Measurements from ENCODE around the gene GLS.
"Not testable (repeated sequence)": the region's sequence is repeated elsewhere in the genome, so short reads cannot be mapped to it uniquely, and the experiment has no call there.

GLS gene

DNA sequence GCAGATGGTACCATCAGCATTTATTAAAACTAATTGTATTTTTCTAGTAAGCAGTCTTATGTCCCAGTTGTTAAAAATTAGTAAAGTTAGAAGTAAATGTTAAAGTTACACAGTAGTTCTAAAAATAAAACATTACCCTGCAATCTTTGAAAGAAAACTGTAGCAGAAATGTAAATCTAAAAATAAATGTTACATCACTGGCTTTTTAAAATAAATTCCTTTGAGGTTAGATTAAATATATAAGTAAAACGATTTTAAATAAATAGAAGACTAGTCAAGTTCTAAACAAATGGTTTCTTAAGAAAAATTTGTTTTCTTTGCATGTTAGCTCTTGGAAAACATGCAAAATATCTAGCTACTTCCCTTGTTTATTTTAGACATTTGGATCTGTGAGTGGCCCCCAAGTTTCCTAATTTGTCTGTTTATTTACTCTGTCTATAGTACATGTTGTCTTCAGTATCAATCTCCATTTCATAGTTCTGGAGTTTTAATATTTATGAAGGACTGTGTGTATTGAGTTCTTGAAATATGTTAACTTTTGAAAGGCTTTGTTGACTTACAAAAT, 58.2 kb downstream of the GLS start:
- DNase-seq: no peak

DNA sequence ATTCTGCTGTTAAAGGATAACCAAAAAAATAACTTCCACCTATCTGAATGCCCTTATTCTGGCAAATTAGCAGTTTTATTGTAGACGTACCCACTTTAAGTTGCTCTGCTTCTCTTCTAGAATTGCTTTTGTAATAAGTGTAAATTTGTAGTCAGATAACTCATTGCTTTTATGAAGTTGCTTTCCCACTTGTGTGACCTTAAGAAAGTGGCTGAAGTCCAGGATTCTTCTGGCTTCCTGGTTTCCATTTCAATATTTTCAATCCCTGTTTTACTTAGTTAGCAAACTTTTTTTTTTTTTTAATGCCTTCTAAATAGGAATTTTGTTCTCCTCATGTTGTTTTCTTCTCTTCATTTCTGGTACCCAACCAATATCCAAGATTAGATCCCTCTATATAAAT, 59.8 kb downstream of the GLS start:
- no peak for DNase-seq

DNA sequence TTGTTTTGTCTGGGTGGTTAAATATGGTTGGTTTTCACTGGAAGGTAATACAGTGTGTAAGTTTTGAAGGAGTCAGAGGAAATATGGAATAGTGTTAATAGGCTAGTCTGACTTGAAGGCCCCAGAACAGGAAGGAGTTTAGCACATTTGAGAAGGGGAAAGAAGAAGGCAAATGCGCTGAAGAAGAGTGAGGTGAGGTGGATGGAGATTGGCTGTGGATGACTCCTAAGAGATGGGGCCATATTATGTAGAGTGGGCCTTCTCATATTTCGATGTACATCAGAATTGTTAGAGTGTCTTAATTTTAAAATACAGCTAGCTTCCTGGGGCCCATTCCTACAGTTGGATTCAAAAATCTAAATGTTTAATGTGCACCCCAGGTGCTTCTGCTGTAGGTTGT, 61.0 kb downstream of the GLS start:
- DNase-seq: no peak

DNA sequence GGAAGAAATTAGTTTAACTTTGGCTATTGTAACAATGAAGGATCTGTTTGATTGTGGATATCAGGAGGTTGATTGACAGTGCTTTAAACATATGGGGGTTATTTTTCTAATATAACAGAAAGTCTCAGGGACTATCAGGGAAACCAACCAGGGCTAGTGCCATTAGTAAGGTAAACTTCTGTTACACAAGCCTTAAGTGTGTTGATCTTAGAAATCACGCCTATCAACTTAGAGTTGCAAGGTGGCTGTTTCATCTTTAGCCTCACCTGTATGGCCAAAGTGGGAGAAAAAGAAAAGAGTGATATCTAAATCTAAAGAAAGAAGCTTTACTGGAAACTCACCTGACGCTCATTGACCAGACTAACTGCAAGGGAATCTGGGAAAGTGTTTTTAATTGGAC, 62.1 kb downstream of the GLS start:
- DNase-seq: no peak

DNA sequence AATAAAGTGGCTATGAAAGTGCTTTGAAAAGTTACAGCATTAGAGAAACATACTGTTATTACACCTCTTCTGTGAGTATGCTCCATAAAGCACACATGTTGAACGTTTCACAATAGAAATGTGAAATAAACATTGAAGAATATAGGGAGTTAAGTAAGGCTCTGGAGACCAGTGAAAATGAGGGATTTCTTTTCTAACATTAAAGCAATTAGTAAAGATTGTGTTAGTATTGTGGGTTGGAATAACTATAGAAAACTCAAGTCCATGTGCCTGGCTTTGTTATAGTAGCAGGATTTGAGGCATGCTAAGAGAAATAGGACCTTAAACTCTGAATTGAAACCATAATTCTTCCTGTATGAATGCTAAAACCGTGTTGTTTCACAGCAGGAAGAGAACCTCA, 63.1 kb downstream of the GLS start:
- no peak for DNase-seq

DNA sequence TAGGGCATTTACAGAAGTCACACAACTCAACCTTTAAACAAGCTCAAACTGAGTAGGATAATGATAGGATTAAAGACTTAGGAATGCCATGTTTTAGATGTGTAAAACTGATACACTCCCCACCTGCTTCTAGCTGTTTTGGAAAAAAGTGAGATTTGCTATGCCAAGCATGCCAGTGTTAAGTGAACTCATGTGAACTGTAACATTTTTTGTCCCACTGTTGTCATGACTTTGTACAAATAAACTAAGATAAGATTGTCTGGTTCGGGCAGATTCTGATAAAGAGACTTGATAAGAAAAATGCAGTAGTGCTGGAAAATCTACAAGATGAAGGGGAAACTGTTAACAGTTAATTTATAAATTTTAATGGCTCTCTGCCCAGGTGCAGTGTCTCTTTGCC, 66.5 kb downstream of the GLS start:
- no peak for DNase-seq

DNA sequence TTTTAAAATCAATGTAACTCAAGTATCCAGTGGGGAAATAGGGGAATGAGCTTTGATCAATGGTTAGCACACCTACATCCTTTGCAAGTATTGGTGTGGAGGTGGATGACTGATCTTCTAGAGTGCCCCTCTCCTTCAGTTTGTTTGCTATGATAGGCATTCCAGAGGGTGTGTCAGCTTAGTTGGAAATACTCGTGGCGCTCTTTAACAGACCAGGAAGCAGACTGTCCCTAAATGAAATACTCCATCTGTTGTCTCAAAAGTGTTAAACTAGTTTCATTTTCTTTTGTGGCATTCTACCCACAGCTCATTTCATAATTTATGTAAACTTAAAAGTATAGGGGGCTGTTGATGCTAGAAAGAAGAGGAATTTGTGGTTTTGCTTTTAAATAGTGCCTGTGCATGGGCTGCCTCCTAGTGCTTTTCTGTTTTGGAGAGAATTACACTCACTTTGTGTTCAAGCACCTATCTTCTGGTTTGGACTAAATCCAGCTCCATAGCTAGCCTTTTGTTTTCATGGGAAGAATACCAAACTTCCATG, 67.2 kb downstream of the GLS start:
- DNase-seq: peak; percentile 31

DNA sequence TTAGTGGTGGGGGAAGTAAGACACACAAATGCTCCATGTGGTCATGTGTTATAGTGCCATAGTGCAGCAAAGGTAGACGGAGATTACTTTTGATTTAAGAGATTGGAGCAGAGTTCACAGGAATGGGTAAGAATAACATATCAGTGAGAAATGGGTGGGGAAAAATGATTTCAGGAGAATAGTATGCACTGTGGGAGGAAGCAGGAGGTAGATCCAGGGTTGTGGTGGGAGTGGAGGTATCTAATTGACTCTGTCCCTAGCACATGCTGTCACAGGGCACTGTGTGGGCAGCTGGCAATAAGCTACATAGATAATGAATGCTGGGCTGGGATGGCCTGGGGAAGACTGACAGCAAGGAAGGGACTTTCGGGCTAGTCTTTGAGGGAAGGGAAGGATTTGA, 68.0 kb downstream of the GLS start:
- DNase-seq: no peak

DNA sequence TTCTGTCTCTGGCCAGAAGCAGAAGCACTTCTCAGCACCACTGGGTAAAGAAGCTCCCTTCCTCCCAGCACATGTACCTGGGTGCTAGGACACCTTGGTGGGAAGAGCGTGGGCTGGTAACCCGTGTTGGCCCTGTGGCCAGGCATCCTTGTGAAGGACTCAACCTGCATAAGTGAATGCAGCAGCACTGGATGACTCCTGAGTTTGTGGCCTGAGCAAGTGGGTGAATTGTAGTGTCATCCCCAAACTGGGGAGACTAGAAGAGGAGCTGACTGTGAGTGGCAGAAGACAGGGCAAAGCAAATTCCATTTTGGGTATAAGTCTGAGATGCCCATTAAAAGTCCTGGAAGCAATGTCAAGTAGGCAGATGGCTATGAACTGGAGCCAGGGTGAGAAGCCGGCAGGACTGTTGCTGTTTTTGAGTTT, 70.0 kb downstream of the GLS start:
- DNase-seq: no peak

DNA sequence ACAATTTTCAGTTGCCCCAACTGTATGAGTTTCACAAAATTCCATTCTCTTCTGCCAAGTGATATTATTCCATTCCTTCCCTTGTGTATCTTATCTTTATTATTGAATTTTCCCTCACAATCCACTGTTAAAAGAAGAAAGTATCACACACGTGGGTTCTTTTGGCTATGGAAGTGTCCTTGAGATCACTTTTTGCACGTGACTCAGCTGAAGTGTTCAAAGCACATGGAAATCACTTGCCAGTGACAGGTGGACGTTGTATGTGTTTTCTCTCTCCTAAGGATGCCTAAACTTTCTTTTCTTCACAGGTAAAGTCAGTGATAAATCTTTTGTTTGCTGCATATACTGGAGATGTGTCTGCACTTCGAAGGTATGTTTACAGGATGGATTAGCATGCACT, 72.6 kb downstream of the GLS start:
- no peak for DNase-seq

DNA sequence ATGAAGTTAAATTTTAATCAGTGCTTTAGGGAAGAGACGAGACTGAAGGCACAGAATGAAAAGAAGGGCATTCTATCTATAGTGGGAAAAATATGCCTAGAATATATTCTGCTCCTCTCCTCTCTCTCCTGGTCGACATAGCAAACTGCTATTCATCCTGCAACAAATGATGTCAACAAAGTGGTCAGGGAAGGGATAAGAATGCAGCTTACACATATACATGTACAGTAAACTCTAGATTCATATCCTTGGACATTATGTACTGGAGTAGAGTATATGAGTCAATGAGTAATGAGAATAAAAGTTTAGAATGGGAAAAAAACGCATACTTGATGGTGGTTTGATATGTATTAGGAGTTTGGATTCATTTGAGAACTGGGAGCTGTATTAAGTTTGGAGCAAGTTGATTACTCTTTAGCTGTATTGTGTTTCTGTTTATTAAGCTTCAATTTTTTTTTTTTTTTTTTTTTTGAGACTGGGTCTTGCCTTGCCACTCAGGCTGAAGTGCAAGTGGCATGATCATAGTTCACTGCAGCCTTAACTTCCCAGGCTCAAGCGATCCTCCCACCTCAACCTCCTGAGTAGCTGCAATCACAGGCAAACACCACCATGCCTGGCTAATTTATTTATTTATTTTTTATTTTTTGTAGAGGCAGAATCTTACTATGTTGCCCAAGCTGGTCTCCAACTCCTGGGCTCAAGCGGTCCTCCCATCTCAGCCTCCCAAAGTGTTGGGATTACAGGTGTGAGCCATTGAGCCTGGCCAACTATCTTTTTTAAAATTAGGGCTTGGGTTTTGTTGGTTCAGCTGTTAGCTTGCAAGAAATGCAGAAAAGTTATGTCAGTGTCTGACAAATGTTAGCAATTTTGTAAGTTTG, 79.5 kb downstream of the GLS start:
- no peak for DNase-seq

DNA sequence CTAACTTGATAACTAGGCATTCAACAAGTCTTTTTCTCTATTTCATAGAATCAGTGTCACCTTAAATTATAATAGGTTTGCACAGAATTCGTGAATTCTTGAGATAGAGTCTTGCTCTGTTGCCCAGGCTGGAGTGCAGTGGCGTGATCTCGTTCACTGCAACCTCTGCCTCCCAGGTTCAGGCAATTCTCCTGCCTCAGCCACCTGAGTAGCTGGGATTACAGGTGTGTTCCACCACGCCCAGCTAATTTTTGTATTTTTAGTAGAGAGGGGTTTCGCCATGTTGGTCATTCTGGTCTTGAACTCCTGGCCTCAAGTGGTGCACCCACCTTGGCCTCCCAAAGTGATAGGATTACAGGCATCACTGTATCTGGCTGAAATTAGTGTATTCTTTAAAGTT, 80.5 kb downstream of the GLS start:
- not testable (repeated sequence) for DNase-seq

DNA sequence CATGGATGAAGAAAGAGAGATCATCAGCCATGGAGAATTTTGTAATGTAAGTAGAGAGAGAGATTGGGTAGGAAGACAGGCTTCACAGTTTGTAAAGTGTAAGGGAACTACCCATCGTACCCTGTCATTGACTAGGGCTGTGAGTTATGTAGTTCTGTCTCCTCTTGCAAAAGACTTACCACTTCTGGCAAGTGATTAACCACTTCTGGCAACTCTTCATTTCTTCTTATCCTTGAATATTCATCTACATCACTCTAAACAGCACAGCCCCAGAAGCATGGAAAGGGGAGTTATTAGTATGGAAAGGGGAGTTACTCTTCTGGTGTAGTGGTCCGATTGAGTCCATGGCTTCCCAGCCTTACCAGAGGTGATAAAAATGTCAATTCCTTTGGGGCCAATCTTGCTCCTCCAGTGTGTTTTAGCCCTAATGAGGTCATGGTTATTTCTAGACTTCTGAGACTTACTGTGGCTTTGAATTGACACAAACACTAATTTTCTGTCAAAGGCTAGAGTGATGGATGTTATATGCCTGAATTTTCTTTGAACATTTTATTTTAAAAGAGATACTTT, 81.4 kb downstream of the GLS start:
- no peak for DNase-seq

DNA sequence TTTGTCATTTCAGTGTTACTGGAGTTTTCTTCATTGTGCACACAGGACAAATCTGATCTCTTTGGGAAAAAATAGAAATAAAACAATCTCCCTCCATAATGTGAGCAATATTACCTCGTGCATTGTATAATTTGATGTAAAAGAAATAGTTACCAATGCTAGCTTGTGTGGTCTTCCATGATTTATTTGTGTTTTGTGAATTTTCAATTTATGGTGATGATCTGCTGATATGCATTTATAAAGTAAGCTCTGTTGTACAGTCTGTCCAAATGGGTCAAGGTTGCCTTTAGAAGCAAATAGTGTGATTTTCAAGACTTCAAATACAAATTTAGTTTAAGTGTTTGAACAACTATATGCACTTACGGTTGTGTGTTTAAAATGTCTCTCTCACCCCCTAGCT, 82.5 kb downstream of the GLS start:
- no peak for DNase-seq

DNA sequence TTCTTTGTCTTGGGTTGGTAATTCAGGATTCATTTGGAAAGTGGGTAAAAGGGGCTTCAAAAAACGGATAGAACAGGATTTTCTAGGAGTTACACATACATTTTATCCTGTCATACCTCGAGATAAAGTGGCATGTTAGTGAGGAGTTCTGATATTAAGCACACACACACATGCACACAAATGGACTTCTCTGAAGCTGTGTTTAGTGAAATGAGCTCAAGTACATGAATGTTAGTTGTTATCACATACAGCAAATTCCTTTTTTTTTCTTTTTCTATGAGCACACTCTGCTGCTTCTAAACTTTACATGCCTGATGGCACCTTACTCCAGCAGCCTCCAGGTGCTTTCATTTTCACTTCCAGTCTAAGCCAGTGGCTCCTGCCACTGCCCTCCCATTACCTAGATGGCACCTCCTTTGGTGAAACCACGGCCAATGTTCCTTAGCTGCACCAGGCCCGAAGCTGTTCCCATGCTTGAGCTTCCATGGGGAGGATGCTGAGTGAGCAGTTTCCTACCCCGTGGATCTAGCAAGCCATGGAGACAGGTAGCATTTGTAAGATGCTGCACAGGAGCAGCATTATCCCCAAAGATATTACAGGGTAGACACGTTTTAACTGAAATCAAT, 83.7 kb downstream of the GLS start:
- DNase-seq: no peak

DNA sequence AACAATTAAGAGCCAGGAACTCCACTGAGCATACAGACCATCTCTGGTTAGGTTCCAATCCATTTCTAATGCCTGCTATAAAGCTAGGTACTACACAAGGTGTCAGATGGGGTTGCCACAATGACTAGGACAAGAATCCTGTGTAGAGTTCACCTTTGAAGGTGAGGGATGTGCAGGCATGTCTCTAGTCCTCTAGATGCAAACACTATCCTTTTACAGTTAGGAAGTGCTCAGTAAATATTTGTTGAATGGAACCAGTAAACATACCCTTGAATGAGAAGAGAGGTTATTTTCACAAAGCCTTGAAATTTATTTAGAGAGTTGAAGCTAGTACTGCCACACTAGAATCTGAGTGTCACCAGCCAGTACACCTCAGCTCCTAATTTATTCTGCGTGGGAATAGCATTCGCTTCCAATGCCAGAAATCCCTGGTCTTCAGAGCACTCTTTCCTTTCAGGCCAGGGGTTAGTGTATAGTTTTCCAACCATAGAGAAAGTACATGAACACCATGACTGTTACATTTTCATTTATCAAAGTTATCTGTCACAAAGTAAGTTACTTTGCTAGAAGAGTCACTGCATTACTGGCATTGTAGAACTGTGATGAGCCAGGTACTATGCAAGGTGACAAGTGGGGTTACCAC, 85.1 kb downstream of the GLS start:
- DNase-seq: no peak

DNA sequence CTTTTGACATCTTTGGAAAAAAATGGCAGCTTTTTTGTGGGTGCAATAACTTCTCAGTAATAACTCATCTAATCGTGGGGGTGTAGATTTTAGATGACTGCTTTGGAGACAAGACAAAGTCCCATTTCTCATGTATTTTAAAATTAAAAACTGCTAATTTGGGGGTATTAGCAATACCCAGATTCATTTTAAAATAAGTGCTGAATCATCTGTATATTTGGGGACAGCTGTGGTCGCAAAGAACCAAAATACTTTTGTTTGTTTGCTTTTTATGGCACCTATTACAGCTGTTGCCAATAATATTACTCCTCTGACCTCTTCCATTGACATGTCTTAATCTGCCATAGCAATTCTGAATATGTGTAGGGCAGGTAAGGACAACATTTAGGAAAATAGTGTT, 87.9 kb downstream of the GLS start:
- no peak for DNase-seq

DNA sequence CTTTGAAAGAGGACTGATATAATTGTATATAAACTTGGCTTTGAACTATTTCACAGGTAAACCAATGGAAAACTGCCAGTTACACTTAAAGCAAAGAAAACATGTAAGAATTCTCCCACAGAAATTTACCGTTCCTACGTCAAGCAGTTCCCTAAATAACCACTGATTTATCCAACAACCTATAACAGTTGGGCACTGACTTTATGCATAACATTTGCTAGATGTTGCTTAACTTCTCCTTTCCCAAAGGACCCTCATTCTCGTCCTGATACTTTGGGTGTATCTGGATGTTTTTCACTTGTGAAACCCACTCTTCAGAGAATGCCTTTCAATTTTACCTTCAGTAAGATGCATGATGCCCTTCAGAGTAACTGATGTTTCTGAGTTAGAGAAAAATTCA, 89.5 kb downstream of the GLS start:
- DNase-seq: no peak

DNA sequence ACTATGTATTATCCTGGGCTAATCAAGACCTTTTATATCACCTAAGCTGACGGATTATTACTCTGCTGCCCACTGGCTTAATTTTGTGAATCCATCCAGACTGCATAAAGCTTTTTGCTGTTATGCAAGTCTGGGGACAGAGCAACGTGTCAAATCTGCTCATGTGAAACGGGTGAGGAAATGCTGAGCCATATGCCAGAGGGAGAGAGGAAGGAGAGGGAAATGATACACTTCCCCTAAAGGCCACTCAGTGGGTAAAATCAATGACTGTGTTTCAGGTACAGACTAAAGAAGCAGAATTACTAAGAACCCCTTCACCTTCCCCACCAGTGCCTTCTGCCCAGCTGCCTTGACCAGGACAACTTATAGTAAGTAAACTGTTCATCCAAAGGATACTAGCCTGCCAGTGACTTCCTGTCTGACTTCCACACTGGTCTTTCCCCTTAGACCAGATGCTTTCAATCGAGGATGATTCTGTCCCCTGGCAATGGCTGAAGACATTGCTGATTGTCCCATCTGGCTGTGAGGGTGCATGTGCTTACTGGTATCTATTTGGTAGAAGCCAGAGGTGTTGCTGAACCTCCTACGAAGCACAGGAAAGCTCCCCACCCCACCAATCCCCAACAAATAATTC, 90.4 kb downstream of the GLS start:
- no peak for DNase-seq

DNA sequence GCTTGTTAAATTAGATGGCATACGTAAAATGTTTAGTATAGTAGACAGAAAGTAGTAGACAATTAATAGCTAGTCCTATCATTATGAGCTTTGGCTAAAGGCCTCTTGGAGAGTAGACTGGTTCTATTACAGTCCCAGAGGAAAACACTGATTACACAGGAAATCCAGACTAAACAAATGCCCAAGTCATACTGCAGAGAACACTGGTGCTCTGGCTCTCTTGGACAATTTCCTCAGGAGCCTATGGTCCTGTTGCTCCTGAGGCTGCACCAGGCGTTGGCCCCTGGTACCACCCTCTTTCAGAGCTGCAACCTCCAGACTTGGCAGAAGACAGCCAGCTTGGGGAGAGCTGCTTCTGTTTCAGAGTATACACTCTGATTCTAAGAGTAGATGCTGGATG, 91.6 kb downstream of the GLS start:
- no peak for DNase-seq

DNA sequence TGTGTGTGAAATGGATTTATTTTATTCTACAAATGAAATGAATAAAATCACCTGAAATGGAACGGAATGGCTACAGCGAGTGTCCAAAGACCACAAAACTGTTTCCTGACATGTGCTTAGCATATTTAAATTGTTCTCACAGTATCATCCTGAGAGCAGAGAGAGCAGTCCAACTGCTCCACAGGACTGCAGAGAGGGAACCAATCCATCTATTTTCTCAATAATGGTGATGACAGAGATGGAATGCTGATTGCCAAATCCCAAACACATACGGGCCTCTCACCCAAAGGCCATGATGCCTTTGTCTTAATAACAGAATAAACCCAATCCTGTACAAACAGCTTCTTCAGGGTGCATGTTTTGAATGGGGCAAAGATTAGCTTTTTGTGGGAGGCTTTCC, 92.2 kb downstream of the GLS start:
- no peak for DNase-seq

DNA sequence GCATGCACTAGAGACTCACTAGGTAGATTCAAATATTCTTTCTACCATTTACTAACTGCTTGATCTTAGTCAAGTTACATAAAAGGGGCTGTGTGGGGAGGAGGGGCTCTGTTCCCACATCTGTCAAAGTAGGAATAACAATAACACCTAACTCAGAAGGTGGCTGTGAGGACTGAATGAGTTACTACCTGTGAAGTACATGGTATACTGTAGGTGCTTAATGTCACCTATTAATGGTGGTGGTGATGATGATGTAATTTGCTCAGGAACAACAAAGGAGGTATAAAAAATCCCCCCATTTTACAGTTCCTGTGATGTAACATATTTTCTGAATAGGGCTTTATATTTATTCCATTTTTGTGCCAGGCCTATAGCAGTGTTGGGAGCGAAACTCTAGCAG, 92.6 kb downstream of the GLS start:
- no peak for DNase-seq

Data from NCI-H2107 (cell line).